GM06990 (cell line): Measurements from ENCODE around the gene GRAMD2A.

Source experiments
- DNase-seq: peaks from one replicate; pipeline ENCODE4 v3.0.0-alpha.2; 2011; ENCODE audit not compliant: insufficient read length; ENCODE audit errors: extremely low read depth
- H3K27me3 ChIP-seq: replicated peaks from 2 replicates; pipeline ENCODE4 v1.6.0; 2011; ENCODE audit warnings: low read length; ENCODE audit not compliant: control insufficient read depth, insufficient read depth
- H3K36me3 ChIP-seq: 2 replicates; pipeline ENCODE4 v1.5.1; 2011; ENCODE audit warnings: low read length; ENCODE audit not compliant: control insufficient read depth, insufficient read depth
- H3K4me3 ChIP-seq: replicated peaks from 2 replicates; pipeline ENCODE4 v1.5.1; 2011; ENCODE audit warnings: low read depth, mild to moderate bottlenecking, control low read depth, low read length
- TF ChIP-seq, protein P1 (sequence below): IDR thresholded peaks from 2 replicates; pipeline ENCODE4 v1.5.1; 2011; ENCODE audit warnings: low read length, control low read depth, mild to moderate bottlenecking, inconsistent platforms; ENCODE audit not compliant: insufficient read depth, poor library complexity, severe bottlenecking

Gene GRAMD2A

GRCh38 chr15:72203507-72203837, 5.9 kb upstream of the GRAMD2A start:
- no peak overlapping the region for H3K4me3 ChIP-seq
- H3K27me3 ChIP-seq, result no peaks in the 10 kb centered on the region
- H3K36me3 ChIP-seq, result peaks cover 87% of the 10 kb centered on the region
- TF ChIP-seq, protein P1, sequence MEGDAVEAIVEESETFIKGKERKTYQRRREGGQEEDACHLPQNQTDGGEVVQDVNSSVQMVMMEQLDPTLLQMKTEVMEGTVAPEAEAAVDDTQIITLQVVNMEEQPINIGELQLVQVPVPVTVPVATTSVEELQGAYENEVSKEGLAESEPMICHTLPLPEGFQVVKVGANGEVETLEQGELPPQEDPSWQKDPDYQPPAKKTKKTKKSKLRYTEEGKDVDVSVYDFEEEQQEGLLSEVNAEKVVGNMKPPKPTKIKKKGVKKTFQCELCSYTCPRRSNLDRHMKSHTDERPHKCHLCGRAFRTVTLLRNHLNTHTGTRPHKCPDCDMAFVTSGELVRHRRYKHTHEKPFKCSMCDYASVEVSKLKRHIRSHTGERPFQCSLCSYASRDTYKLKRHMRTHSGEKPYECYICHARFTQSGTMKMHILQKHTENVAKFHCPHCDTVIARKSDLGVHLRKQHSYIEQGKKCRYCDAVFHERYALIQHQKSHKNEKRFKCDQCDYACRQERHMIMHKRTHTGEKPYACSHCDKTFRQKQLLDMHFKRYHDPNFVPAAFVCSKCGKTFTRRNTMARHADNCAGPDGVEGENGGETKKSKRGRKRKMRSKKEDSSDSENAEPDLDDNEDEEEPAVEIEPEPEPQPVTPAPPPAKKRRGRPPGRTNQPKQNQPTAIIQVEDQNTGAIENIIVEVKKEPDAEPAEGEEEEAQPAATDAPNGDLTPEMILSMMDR, result no peak
- no peak for DNase-seq

DNA sequence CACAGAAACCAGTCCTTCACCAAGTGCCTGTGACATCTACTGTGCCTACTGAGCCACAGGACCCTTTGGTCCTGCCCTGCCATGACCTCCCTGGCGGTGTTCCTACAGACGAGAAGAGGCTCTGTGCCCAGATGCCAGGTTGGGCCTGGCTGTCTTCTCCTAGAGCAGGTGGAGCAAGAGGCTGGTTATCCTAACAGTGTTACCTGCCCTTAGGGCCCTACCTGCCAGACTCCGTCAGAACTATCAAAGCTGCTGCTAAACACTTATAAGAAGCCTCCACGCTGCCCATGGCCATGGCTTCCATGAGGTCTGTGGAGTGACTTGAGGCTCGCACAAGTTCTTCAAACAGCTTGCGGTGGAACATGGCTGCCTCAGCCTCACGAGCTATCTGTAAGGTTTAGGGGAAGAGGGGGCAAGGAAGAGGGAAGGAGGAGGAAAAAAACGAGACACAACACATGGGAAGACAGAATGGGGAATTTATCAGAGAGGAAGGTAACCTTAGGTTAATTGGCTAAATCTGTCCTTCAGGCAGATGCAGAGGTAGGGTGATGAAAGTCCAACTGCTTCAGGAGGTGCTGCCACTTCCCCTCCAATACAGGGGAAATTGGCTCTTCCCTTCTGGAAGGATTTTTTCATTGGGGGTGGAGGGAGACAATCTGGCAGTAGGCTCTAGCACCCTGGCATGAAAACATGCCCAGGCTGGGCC, 5.4 kb upstream of the GRAMD2A start:
- TF ChIP-seq, protein P1, result no peak
- no peaks in the 10 kb centered on the region for H3K27me3 ChIP-seq
- H3K4me3 ChIP-seq, result no peak overlapping the region
- DNase-seq, result no peak
- H3K36me3 ChIP-seq, result peaks cover 87% of the 10 kb centered on the region

- Histone ChIP-seq H3K4me3 (no peak overlapping the region), H3K27me3 (no peaks in the 10 kb centered on the region), H3K36me3 (peaks cover 81% of the 10 kb centered on the region)
- DNase-seq, result no peak
- TF ChIP-seq, protein P1, result no peak
These were observed 4.7 kb upstream of the GRAMD2A start for GRCh38 chr15:72202302-72202701.

GRCh38 chr15:72201391-72201921, 3.9 kb upstream of the GRAMD2A start:
- H3K27me3 ChIP-seq, result no peaks in the 10 kb centered on the region
- DNase-seq, result no peak
- TF ChIP-seq, protein P1, result no peak
- H3K4me3 ChIP-seq, result no peak overlapping the region
- H3K36me3 ChIP-seq, result peaks cover 72% of the 10 kb centered on the region

GRCh38 chr15:72200395-72201237, 3.0 kb upstream of the GRAMD2A start:
- DNase-seq, result no peak
- H3K27me3 ChIP-seq, result no peaks in the 10 kb centered on the region
- no peak overlapping the region for H3K4me3 ChIP-seq

More at GRCh38 chr15:72200395-72201237, 3.0 kb upstream of the GRAMD2A start:
- H3K36me3 ChIP-seq, result peaks cover 64% of the 10 kb centered on the region
- TF ChIP-seq, protein P1, result no peak
